Tibial nerve (tissue), 4 donors: ENCODE measurements around the gene DLGAP1.

Source experiments
- EP300 ChIP-seq, 2 donors: sonication (generic); formaldehyde crosslinking; IDR thresholded peaks; one replicate each; pipeline ENCODE4 v1.6.1; 2017; ENCODE audit warnings: antibody characterized with exemption in 2 of 2, mild to moderate bottlenecking in 1 of 2
- POLR2A ChIP-seq, 2 donors: fragments of 450-650 bp; IDR thresholded peaks; one replicate each; pipeline ENCODE4 v1.6.1; 2017; ENCODE audit warnings: antibody characterized with exemption in 2 of 2, mild to moderate bottlenecking in 2 of 2, moderate library complexity in 2 of 2
- TF ChIP-seq, protein P1 (sequence below), 5 experiments: fragments of 200-600 bp in 3 of 5; fragments of 450-650 bp in 2 of 5; sonication (generic) in 3 of 5; IDR thresholded peaks; one replicate each; pipeline ENCODE4 v1.5.1; 2016 to 2019; ENCODE audit warnings: antibody characterized with exemption in 5 of 5, mild to moderate bottlenecking in 3 of 5, moderate library complexity in 2 of 5

DNA sequence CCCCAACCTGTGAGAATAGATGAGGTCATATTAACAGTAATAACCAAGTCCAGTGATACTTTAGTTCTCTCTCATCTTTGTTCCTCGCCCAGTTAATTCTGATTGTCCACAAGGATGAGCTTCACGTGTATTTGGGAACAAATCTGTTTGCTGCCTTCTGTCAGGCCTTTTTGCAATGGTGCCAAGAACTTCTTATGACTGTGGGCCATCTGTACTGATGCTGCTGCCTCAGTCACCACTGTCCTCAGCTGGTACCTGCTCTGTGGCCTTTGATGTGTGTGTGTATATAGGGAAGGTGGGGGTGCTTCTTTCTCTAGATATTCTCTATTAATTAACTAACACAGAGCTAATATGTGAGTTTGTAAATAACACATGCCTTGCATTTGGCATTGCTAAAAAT, 612.3 kb downstream of the DLGAP1 start:
- TF ChIP-seq, protein P1, sequence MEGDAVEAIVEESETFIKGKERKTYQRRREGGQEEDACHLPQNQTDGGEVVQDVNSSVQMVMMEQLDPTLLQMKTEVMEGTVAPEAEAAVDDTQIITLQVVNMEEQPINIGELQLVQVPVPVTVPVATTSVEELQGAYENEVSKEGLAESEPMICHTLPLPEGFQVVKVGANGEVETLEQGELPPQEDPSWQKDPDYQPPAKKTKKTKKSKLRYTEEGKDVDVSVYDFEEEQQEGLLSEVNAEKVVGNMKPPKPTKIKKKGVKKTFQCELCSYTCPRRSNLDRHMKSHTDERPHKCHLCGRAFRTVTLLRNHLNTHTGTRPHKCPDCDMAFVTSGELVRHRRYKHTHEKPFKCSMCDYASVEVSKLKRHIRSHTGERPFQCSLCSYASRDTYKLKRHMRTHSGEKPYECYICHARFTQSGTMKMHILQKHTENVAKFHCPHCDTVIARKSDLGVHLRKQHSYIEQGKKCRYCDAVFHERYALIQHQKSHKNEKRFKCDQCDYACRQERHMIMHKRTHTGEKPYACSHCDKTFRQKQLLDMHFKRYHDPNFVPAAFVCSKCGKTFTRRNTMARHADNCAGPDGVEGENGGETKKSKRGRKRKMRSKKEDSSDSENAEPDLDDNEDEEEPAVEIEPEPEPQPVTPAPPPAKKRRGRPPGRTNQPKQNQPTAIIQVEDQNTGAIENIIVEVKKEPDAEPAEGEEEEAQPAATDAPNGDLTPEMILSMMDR (IDR thresholded peaks at IDR 0.05) = no peak
- TF ChIP-seq POLR2A (IDR thresholded peaks at IDR 0.05) (no peak), EP300 (IDR thresholded peaks at IDR 0.05) (no peak)
